ENCODE data around the gene CEP128.

DNA sequence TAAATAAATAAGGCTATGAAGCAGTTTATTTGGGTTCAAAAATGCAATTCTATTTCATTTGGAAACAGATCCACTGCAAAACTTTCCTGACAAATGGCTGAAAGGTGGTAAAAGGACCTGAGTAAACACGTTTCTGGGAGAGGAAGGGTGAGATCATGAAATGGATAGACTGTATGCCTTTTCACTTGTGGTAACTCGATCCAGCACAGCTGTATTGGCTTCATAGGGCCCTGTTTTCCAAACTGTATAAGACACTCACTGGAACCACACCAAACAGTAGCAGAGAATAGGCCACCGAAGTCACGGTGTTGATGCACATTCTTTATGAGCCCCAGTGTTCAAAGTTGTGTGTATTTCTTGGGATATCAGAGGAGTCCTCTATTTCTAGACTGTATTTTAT is 405.1 kb downstream of the CEP128 start:
- TF ChIP-seq, protein P1, sequence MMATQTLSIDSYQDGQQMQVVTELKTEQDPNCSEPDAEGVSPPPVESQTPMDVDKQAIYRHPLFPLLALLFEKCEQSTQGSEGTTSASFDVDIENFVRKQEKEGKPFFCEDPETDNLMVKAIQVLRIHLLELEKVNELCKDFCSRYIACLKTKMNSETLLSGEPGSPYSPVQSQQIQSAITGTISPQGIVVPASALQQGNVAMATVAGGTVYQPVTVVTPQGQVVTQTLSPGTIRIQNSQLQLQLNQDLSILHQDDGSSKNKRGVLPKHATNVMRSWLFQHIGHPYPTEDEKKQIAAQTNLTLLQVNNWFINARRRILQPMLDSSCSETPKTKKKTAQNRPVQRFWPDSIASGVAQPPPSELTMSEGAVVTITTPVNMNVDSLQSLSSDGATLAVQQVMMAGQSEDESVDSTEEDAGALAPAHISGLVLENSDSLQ (IDR thresholded peaks at IDR 0.05): no peak
- no peak for TF ChIP-seq ARNT (IDR thresholded peaks at IDR 0.05)
- no peak for TF ChIP-seq ZNF384 (IDR thresholded peaks at IDR 0.05)
- TF ChIP-seq CTBP1 (IDR thresholded peaks at IDR 0.05; ENCODE audit: borderline replicate concordance): no peak
- no peak for TF ChIP-seq FOXM1 (IDR thresholded peaks at IDR 0.05; ENCODE audit: borderline replicate concordance)
- TF ChIP-seq BHLHE40 (IDR thresholded peaks at IDR 0.05; ENCODE audit: borderline replicate concordance): no peak
- TF ChIP-seq SUZ12 (IDR thresholded peaks at IDR 0.05): no peak
- no peak for TF ChIP-seq ELF4 (IDR thresholded peaks at IDR 0.05)

Measured in HEK293T (cell line).